Fibroblast of lung (primary cell): Measurements from ENCODE around the gene TERT. TPM values are rescaled to one million over a fixed set of nuclear protein-coding genes. Genes with fewer than 3 reads are reported as not detected.
"Not testable (repeated sequence)": the region's sequence is repeated elsewhere in the genome, so short reads cannot be mapped to it uniquely, and the experiment has no call there.

ENCODE experiments used
- DNase-seq, 2 donors: peaks; one replicate each; pipeline versions ENCODE4 v3.0.0 to v3.0.0-alpha.2; 2010; ENCODE audit warnings: low read depth in 2 of 2
- H2AFZ ChIP-seq: 2 replicates; pipeline ENCODE4 v1.5.1; 2012; ENCODE audit warnings: low read length, control low read depth, inconsistent platforms
- H3K27ac ChIP-seq: 2 replicates; pipeline ENCODE4 v1.5.1; 2011; ENCODE audit warnings: low read length, control low read depth; ENCODE audit not compliant: insufficient read depth
- H3K27me3 ChIP-seq: 2 replicates; pipeline ENCODE4 v1.5.1; 2011; ENCODE audit warnings: mild to moderate bottlenecking, low read length; ENCODE audit not compliant: control insufficient read depth, insufficient read depth
- H3K36me3 ChIP-seq: 2 replicates; pipeline ENCODE4 v1.5.1; 2011; ENCODE audit warnings: low read length; ENCODE audit not compliant: control insufficient read depth, insufficient read depth
- H3K4me1 ChIP-seq: 2 replicates; pipeline ENCODE4 v1.5.1; 2011; ENCODE audit warnings: low read length; ENCODE audit not compliant: control insufficient read depth, insufficient read depth; ENCODE audit errors: extremely low read depth
- H3K4me2 ChIP-seq: 2 replicates; pipeline ENCODE4 v1.5.1; 2011; ENCODE audit warnings: low read length, control low read depth; ENCODE audit not compliant: insufficient read depth; ENCODE audit errors: extremely low read depth
- H3K4me3 ChIP-seq, 4 experiments: fragments of 200-600 bp in 1 of 4; sonication (generic) in 1 of 4; replicated peaks in 1 of 4; 2 replicates each; pipeline ENCODE4 v1.5.1; 2011 to 2016; ENCODE audit warnings: low read length in 4 of 4, low read depth in 3 of 4, mild to moderate bottlenecking in 3 of 4, control low read depth in 2 of 4, inconsistent platforms in 1 of 4, mixed read lengths in 1 of 4; ENCODE audit not compliant: insufficient read depth in 1 of 4; ENCODE audit errors: control extremely low read depth in 1 of 4
- H3K79me2 ChIP-seq: 2 replicates; pipeline ENCODE4 v1.5.1; 2012; ENCODE audit warnings: mild to moderate bottlenecking, low read length, inconsistent platforms; ENCODE audit not compliant: control insufficient read depth, insufficient read depth
- H3K9ac ChIP-seq: 2 replicates; pipeline ENCODE4 v1.5.1; 2011; ENCODE audit warnings: mild to moderate bottlenecking, low read length, control low read depth; ENCODE audit not compliant: insufficient read depth
- H3K9me3 ChIP-seq: 2 replicates; pipeline ENCODE4 v1.5.1; 2012; ENCODE audit warnings: low read depth, low read length; ENCODE audit not compliant: control insufficient read depth, insufficient read depth
- H4K20me1 ChIP-seq: 2 replicates; pipeline ENCODE4 v1.5.1; 2011; ENCODE audit warnings: low read length; ENCODE audit not compliant: control insufficient read depth, insufficient read depth; ENCODE audit errors: extremely low read depth
- CTCF ChIP-seq, 2 donors: IDR thresholded peaks in 1 of 2; conservative IDR thresholded peaks in 1 of 2; 1 replicate in 1 of 2; 2 replicates in 1 of 2; pipeline ENCODE4 v1.5.1; 2011 to 2012; ENCODE audit warnings: low read length in 2 of 2, control low read depth in 1 of 2, inconsistent platforms in 1 of 2, low read depth in 1 of 2, mild to moderate bottlenecking in 1 of 2
- EZH2 ChIP-seq: IDR thresholded peaks from 2 replicates; pipeline ENCODE4 v1.5.1; 2012; ENCODE audit warnings: low read length, control low read depth, mild to moderate bottlenecking; ENCODE audit errors: missing control alignments
- polyA plus RNA-seq, 2 donors: library from polyadenylated mRNA; depleted of rRNA in 1 of 2; stranded (reverse) in 1 of 2; unstranded in 1 of 2; fragments of >200 nt; gene quantifications; 2 replicates each; pipeline ENCODE4 v1.2.1, GENCODE V29; 2011 to 2012; ENCODE audit warnings: missing spikeins in 1 of 2
- total RNA-seq: library from RNA; depleted of rRNA; stranded (reverse); fragments of >200 nt; gene quantifications from 2 replicates; pipeline ENCODE4 v1.2.1, GENCODE V29; 2014

TERT gene
- total and polyA plus RNA-seq, 2 donors (not counting 1 experiment from before 2014, with no cell fraction given), result not detected

- Histone ChIP-seq H3K9ac (no peak overlapping the region), H2AFZ (no peak overlapping the region), H3K4me1 (no peaks in the 10 kb centered on the region), H3K36me3 (no peaks in the 10 kb centered on the region), H3K4me2 (no peak overlapping the region), H4K20me1 (no peaks in the 10 kb centered on the region), H3K9me3 (no peaks in the 10 kb centered on the region), H3K4me3 (no peak overlapping the region), H3K79me2 (no peaks in the 10 kb centered on the region), H3K27me3 (no peaks in the 10 kb centered on the region), H3K27ac (no peak overlapping the region)
- no peak for DNase-seq
- TF ChIP-seq CTCF (conservative IDR thresholded peaks at IDR 0.05 in 1 of 2, IDR thresholded peaks at IDR 0.05 in 1 of 2; ENCODE audit: low read depth in 1 of 2, low read length in 2 of 2), result no peak
Observed at GRCh38 chr5:1288439-1289335, 6.2 kb downstream of the TERT start.

GRCh38 chr5:1285883-1286291, 9.0 kb downstream of the TERT start:
- H3K9ac ChIP-seq, result no peak overlapping the region
- H3K4me2 ChIP-seq, result no peak overlapping the region
- no peaks in the 10 kb centered on the region for H3K36me3 ChIP-seq
- DNase-seq, result no peak
- no peaks in the 10 kb centered on the region for H3K9me3 ChIP-seq
- H3K27ac ChIP-seq, result no peak overlapping the region
- H2AFZ ChIP-seq, result no peak overlapping the region
- H3K4me3 ChIP-seq, result no peak overlapping the region
- no peaks in the 10 kb centered on the region for H3K27me3 ChIP-seq
- TF ChIP-seq CTCF (conservative IDR thresholded peaks at IDR 0.05 in 1 of 2, IDR thresholded peaks at IDR 0.05 in 1 of 2; ENCODE audit: low read depth in 1 of 2, low read length in 2 of 2) (no peak), EZH2 (no peak)
- no peaks in the 10 kb centered on the region for H4K20me1 ChIP-seq
- no peaks in the 10 kb centered on the region for H3K79me2 ChIP-seq
- no peaks in the 10 kb centered on the region for H3K4me1 ChIP-seq

GRCh38 chr5:1285141-1285540, 9.7 kb downstream of the TERT start:
- no peak overlapping the region for H2AFZ ChIP-seq
- no peak for TF ChIP-seq EZH2
- no peak for TF ChIP-seq CTCF (conservative IDR thresholded peaks at IDR 0.05 in 1 of 2, IDR thresholded peaks at IDR 0.05 in 1 of 2; ENCODE audit: low read depth in 1 of 2, low read length in 2 of 2)
- no peaks in the 10 kb centered on the region for H4K20me1 ChIP-seq
- no peak overlapping the region for H3K9ac ChIP-seq
- H3K27me3 ChIP-seq, result no peaks in the 10 kb centered on the region
- H3K4me2 ChIP-seq, result no peak overlapping the region
- H3K9me3 ChIP-seq, result no peaks in the 10 kb centered on the region
- no peaks in the 10 kb centered on the region for H3K4me1 ChIP-seq
- H3K27ac ChIP-seq, result no peak overlapping the region
- no peaks in the 10 kb centered on the region for H3K36me3 ChIP-seq
- DNase-seq, result no peak
- H3K4me3 ChIP-seq, result no peak overlapping the region
- H3K79me2 ChIP-seq, result no peaks in the 10 kb centered on the region

GRCh38 chr5:1284336-1284970, 10.4 kb downstream of the TERT start:
- H2AFZ ChIP-seq, H3K36me3 ChIP-seq, H3K4me1 ChIP-seq, H3K27me3 ChIP-seq, H3K9me3 ChIP-seq, H3K4me3 ChIP-seq, H3K9ac ChIP-seq, H4K20me1 ChIP-seq, H3K27ac ChIP-seq, H3K4me2 ChIP-seq, DNase-seq, H3K79me2 ChIP-seq: not testable (repeated sequence)
